Panc1 (cell line): Measurements from ENCODE around the gene ADAM10.

Source experiments
- CTCF ChIP-seq: fragments of 450-650 bp; IDR thresholded peaks from 2 replicates; pipeline ENCODE4 v1.5.1; 2017; ENCODE audit warnings: mild to moderate bottlenecking
- REST ChIP-seq, 2 experiments: IDR thresholded peaks; 2 replicates each; pipeline ENCODE4 v1.6.1; 2011 to 2012; ENCODE audit warnings: low read depth in 2 of 2, control low read depth in 1 of 2, low read length in 1 of 2, mild to moderate bottlenecking in 1 of 2, moderate library complexity in 1 of 2; ENCODE audit not compliant: insufficient read depth in 1 of 2

GRCh38 chr15:58704155-58704865 lies 45.2 kb downstream of the ADAM10 start:
- no peak for TF ChIP-seq CTCF
- TF ChIP-seq REST (IDR thresholded peaks at IDR 0.05; ENCODE audit: insufficient read depth in 1 of 2, low read depth in 2 of 2, low read length in 1 of 2), result no peak
